Mononuclear cell (primary cell): ENCODE measurements around the gene KIF21A. TPM values are rescaled to one million over a fixed set of nuclear protein-coding genes. Genes with fewer than 3 reads are reported as not detected.
"Not testable (repeated sequence)": the region's sequence is repeated elsewhere in the genome, so short reads cannot be mapped to it uniquely, and the experiment has no call there.

Experiments used
- H3K27me3 ChIP-seq: 2 replicates; pipeline ENCODE4 v1.6.0; 2011; ENCODE audit warnings: low read length, control low read depth; ENCODE audit not compliant: insufficient read depth
- H3K4me1 ChIP-seq: 2 replicates; pipeline ENCODE4 v1.5.1; 2011; ENCODE audit warnings: mild to moderate bottlenecking, low read length, control low read depth; ENCODE audit not compliant: insufficient read depth
- H3K4me3 ChIP-seq: 2 replicates; pipeline ENCODE4 v1.5.1; 2011; ENCODE audit warnings: mild to moderate bottlenecking, low read length, moderate library complexity
- H3K9me3 ChIP-seq: 2 replicates; pipeline ENCODE4 v1.5.1; 2011; ENCODE audit warnings: low read depth, mild to moderate bottlenecking, control low read depth, low read length
- total RNA-seq: library from RNA; depleted of rRNA; stranded (reverse); fragments of >200 nt; gene quantifications from one replicate; pipeline ENCODE4 v1.2.3, GENCODE V29; 2012

Gene KIF21A
- total RNA-seq, 1 donor = 9.6 TPM

- Histone ChIP-seq H3K27me3 (no peaks in the 10 kb centered on the region), H3K9me3 (no peaks in the 10 kb centered on the region), H3K4me3 (no peak overlapping the region), H3K4me1 (no peaks in the 10 kb centered on the region)
Measured at GRCh38 chr12:39301422-39301821, 141.5 kb downstream of the KIF21A start.

DNA sequence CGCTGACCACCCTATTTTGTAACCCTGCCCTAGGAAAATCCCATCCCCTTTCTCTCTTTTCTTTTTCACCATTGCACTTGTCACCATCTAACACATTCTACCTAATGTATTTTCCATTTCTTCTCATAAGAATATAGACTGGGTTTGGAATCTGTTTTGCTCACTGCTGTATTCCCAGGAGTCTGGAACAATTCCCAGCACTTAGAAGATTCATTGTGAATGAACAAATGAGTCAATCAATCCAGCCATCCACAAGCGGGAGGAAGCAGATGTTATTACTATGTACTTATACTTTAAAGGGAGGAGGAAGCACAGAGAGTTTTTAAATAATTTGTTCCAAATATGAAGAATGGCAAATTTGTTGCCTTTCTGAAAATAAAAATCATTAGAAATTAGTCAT lies 142.1 kb downstream of the KIF21A start:
- H3K9me3 ChIP-seq = no peaks in the 10 kb centered on the region
- H3K27me3 ChIP-seq = no peaks in the 10 kb centered on the region
- no peak overlapping the region for H3K4me3 ChIP-seq
- H3K4me1 ChIP-seq = no peaks in the 10 kb centered on the region

DNA sequence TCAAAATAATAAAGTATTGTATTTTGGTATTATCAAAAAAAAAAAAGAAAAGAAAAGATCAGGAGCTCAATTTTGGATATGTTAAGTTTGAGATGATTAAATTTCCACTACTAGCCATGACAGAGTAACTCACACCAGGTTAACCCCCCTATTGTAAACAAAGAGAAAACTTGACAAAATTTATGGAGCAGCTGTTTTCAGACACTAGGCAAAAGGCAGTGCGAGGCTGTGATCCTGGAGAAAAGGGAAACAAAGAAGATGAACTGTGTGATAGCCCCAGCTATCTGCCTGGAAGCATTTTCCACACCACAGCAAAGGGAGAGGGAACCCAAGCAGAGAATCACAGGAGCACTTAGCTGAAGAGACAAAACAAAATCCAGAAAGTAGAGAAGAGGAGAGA lies 145.0 kb downstream of the KIF21A start:
- Histone ChIP-seq H3K4me3 (no peak overlapping the region), H3K27me3 (no peaks in the 10 kb centered on the region)

DNA sequence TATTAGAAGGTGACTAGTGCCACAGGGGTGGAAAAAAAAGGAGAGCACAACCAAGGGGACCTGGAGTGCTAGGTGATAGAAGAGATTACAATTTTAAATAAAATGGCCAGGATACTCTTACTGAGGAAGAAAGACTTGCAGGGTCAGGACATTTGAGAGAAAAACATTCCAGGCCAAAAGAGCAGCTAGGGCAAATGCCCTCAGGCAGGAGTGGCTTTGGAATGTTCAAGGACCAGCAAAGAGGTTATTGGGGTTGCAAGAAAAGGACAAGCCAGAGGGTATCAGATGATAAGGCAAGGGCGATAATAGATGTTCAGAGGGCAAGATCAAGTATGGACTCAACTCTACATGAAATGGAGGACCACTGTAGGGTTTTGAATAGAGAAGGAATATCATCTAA lies 146.4 kb downstream of the KIF21A start:
- Histone ChIP-seq H3K27me3 (no peaks in the 10 kb centered on the region), H3K4me3 (no peak overlapping the region), H3K4me1 (no peaks in the 10 kb centered on the region), H3K9me3 (no peaks in the 10 kb centered on the region)

More for the DNA sequence above, 145.0 kb downstream of the KIF21A start:
- H3K4me1 ChIP-seq = no peaks in the 10 kb centered on the region
- no peaks in the 10 kb centered on the region for H3K9me3 ChIP-seq

- H3K4me3 ChIP-seq, H3K4me1 ChIP-seq, H3K9me3 ChIP-seq, H3K27me3 ChIP-seq: not testable (repeated sequence)
Measured at GRCh38 chr12:39295593-39295992, 147.3 kb downstream of the KIF21A start.

DNA sequence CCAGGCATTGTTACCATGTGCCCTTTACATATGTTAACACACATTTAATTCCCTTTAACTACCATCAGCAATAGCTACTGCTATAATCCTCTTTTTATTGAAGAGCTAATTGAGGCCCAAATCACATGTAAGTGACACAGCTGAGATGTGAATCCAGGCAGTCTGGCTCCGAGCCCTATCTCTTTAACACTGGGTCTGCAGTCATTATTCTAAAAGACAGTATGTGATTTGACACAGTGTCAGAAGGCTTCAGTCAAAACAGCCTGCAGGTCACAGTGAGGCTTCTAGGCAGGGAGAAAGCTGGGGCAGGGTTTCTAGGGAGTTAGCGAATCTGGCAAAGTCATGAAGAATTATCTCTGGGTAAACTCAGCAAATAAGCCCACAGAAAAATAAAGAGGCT lies 148.2 kb downstream of the KIF21A start:
- H3K4me1 ChIP-seq = no peaks in the 10 kb centered on the region
- H3K9me3 ChIP-seq = no peaks in the 10 kb centered on the region
- H3K27me3 ChIP-seq = no peaks in the 10 kb centered on the region
- H3K4me3 ChIP-seq = no peak overlapping the region

- no peaks in the 10 kb centered on the region for H3K4me1 ChIP-seq
- no peak overlapping the region for H3K4me3 ChIP-seq
- no peaks in the 10 kb centered on the region for H3K9me3 ChIP-seq
- H3K27me3 ChIP-seq = no peaks in the 10 kb centered on the region
Measured at GRCh38 chr12:39292125-39292630, 150.7 kb downstream of the KIF21A start.

DNA sequence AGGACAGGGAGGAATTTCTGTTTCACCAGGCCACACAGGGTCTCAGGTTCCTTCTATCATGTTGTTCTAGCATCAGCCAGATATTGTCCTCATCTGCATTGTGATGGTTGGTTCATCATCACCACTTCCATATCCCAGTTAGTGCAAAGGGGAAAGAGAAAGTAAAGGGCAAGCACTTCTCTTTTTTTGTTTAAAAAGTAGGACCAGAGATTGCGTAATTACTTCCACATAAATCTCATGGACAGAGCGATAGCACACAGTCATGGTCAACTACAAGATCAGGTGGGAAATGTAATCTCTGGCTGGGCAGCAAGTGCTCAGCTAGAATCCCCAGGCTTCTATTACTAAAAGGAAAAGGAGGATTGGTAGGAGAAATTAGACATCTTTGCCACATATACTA lies 155.1 kb downstream of the KIF21A start:
- Histone ChIP-seq H3K9me3 (no peaks in the 10 kb centered on the region), H3K4me3 (no peak overlapping the region), H3K4me1 (no peaks in the 10 kb centered on the region), H3K27me3 (no peaks in the 10 kb centered on the region)

DNA sequence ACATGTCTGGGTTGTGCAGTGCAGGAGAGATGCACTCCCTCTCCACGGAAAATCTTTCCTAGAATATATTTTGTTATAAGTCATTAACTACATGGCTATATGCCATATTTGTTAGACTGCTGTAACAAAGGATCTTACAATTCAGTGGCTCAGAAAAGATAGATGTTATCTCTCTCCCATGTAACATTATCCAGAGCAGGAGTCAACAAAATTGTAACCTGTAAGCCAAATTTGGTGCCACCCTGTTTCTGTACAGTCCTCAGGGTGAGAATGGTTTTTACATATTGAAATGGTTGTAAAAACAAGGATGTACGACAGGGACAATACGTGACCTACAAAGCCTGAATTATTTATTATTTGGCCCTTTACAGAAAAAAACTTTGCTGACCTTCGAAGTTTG lies 155.5 kb downstream of the KIF21A start:
- Histone ChIP-seq H3K4me1 (no peaks in the 10 kb centered on the region), H3K9me3 (no peaks in the 10 kb centered on the region), H3K4me3 (no peak overlapping the region), H3K27me3 (no peaks in the 10 kb centered on the region)

- no peak overlapping the region for H3K4me3 ChIP-seq
- no peaks in the 10 kb centered on the region for H3K27me3 ChIP-seq
- no peaks in the 10 kb centered on the region for H3K9me3 ChIP-seq
- H3K4me1 ChIP-seq = no peaks in the 10 kb centered on the region
Measured at GRCh38 chr12:39278426-39278825, 164.5 kb downstream of the KIF21A start.

GRCh38 chr12:39277416-39277815 lies 165.5 kb downstream of the KIF21A start:
- Histone ChIP-seq H3K4me1 (no peaks in the 10 kb centered on the region), H3K9me3 (no peaks in the 10 kb centered on the region), H3K4me3 (no peak overlapping the region), H3K27me3 (no peaks in the 10 kb centered on the region)

- Histone ChIP-seq H3K9me3 (no peaks in the 10 kb centered on the region), H3K4me1 (no peaks in the 10 kb centered on the region), H3K4me3 (no peak overlapping the region)
Measured at GRCh38 chr12:39275846-39276245, 167.1 kb downstream of the KIF21A start.

GRCh38 chr12:39272871-39273655 lies 169.9 kb downstream of the KIF21A start:
- no peak overlapping the region for H3K4me3 ChIP-seq
- no peaks in the 10 kb centered on the region for H3K4me1 ChIP-seq
- H3K9me3 ChIP-seq = no peaks in the 10 kb centered on the region
- no peaks in the 10 kb centered on the region for H3K27me3 ChIP-seq

More at GRCh38 chr12:39275846-39276245, 167.1 kb downstream of the KIF21A start:
- no peaks in the 10 kb centered on the region for H3K27me3 ChIP-seq

DNA sequence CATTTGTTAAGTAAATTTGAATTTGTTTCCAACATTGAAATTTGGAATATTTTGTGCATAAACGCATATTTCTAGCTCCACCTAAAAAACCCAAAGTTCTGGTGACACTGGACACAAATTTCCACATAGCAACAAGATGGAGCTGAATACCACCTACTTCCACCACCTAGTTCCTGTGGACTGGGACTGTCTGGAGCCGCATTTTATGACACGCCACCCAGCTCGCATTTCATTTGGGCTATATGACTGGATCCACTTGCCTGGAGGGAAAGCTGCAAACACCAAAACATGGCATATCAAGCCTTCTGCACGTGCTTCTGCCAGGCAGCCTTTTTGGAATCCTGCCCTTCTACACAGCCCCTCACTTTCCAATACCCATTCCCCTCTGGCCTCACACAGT lies 173.4 kb downstream of the KIF21A start:
- Histone ChIP-seq H3K4me3 (no peak overlapping the region), H3K9me3 (no peaks in the 10 kb centered on the region), H3K27me3 (no peaks in the 10 kb centered on the region), H3K4me1 (no peaks in the 10 kb centered on the region)

DNA sequence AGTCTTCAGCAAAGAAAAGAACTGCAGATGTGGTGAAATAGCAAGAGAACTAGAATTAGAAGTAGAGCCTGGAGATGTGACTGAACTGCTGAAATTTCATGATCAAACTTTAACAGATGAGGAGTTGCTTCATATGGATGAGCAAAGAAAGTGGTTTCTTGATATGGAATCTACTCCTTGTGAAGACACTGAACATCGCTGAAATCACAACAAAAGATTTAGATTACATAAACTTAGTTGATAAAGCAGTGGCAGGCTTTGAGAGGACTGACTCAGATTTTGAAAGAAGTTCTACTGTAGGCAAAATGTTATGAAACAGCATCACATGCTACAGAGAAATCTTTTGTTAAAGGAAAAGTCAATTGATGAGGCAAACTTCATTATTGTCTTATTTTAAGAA lies 175.0 kb downstream of the KIF21A start:
- Histone ChIP-seq H3K27me3 (no peaks in the 10 kb centered on the region), H3K4me3 (no peak overlapping the region), H3K4me1 (no peaks in the 10 kb centered on the region), H3K9me3 (no peaks in the 10 kb centered on the region)

DNA sequence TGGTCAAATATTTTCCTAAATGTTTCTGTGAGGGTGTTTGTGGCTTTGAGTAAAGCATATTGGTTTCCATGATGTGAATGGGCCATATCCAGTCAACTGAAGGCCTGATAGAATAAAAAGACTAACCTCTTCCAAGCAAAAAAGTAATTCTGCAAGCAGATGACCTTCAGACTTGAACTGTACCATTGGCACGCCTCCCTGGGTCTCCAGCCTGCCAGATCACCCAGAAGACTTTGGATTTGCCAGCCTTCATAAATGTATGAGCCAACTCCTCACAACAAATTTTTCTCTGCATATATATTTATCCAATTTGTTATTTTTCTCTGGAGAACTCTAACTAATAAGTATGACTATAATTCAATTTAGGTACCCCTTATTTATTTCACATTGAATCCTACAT lies 190.3 kb downstream of the KIF21A start:
- H3K27me3 ChIP-seq = no peaks in the 10 kb centered on the region
- H3K9me3 ChIP-seq = no peaks in the 10 kb centered on the region
- no peak overlapping the region for H3K4me3 ChIP-seq
- no peaks in the 10 kb centered on the region for H3K4me1 ChIP-seq
